Caco-2 (cell line): ENCODE measurements around the gene TRDN. TPM values are rescaled to one million over a fixed set of nuclear protein-coding genes. Genes with fewer than 3 reads are reported as not detected.

Experiments used
- BruUV-seq: library from RNA; stranded (reverse); fragments of 400-500 nt; replicated peaks from 2 replicates; lab custom pipeline; 2021; lab: Mats Ljungman, UMichigan
- CTCF ChIA-PET: fragments of 300-600 bp; sonication (Branson Sonifier 250); formaldehyde crosslinking; loops from one replicate; lab custom pipeline; 2022; ENCODE audit warnings: antibody characterized with exemption; lab: Charles Lee
- POLR2A ChIA-PET: fragments of 300-600 bp; sonication (Branson Sonifier 250); formaldehyde crosslinking; loops from one replicate; lab custom pipeline; 2022; ENCODE audit warnings: antibody characterized with exemption; lab: Charles Lee
- DNase-seq, 2 experiments: peaks; one replicate each; pipeline versions ENCODE4 v3.0.0 to v3.0.0-alpha.2; 2020 to 2022
- H3K27me3 ChIP-seq: replicated peaks from 2 replicates; pipeline ENCODE4 v1.6.0; 2011; ENCODE audit warnings: low read length; ENCODE audit not compliant: control insufficient read depth, insufficient read depth
- H3K36me3 ChIP-seq: 2 replicates; pipeline ENCODE4 v1.5.1; 2011; ENCODE audit warnings: low read length; ENCODE audit not compliant: control insufficient read depth, insufficient read depth
- H3K4me1 ChIP-seq: fragments of 250-450 bp; sonication (Bioruptor Pico); 2 replicates; pipeline ENCODE4 v1.5.1; 2020; ENCODE audit warnings: mild to moderate bottlenecking
- H3K4me3 ChIP-seq: 2 replicates; pipeline ENCODE4 v1.5.1; 2011; ENCODE audit warnings: low read depth, mild to moderate bottlenecking, control low read depth, low read length
- H3K9me3 ChIP-seq: fragments of 250-450 bp; sonication (Bioruptor Pico); 2 replicates; pipeline ENCODE4 v1.5.1; 2020; ENCODE audit warnings: mild to moderate bottlenecking, moderate library complexity
- H3K27ac Mint-ChIP-seq: one replicate; pipeline ENCODE4 v1.8.0; 2022; ENCODE audit warnings: mixed read lengths; ENCODE audit not compliant: unreplicated experiment
- H3K27me3 Mint-ChIP-seq: one replicate; pipeline ENCODE4 v1.8.0; 2022; ENCODE audit warnings: mixed read lengths; ENCODE audit not compliant: insufficient read depth, unreplicated experiment
- H3K36me3 Mint-ChIP-seq: one replicate; pipeline ENCODE4 v1.8.0; 2022; ENCODE audit warnings: mild to moderate bottlenecking, mixed read lengths; ENCODE audit not compliant: insufficient read depth, unreplicated experiment
- H3K4me1 Mint-ChIP-seq: one replicate; pipeline ENCODE4 v1.8.0; 2022; ENCODE audit warnings: low read depth, mixed read lengths; ENCODE audit not compliant: unreplicated experiment
- H3K4me3 Mint-ChIP-seq: one replicate; pipeline ENCODE4 v1.8.0; 2022; ENCODE audit warnings: mild to moderate bottlenecking, moderate library complexity, mixed read lengths; ENCODE audit not compliant: unreplicated experiment
- H3K9me3 Mint-ChIP-seq: one replicate; pipeline ENCODE4 v1.8.0; 2022; ENCODE audit warnings: mixed read lengths; ENCODE audit not compliant: unreplicated experiment
- intact Hi-C: fragments of 100-400 bp; cut with micrococcal nuclease; formaldehyde crosslinking; loops from one replicate; pipeline ENCODE4 v1.10.0; 2022; ENCODE audit not compliant: unreplicated experiment
- total RNA-seq: library from RNA; stranded (reverse); gene quantifications from 2 replicates; pipeline ENCODE4 v1.2.3, GENCODE V29; 2022
- TF ChIP-seq, protein P1 (sequence below), 2 experiments: fragments of 200-600 bp in 1 of 2; IDR thresholded peaks; 1 replicate in 1 of 2; 2 replicates in 1 of 2; pipeline versions ENCODE4 v1.5.1 to v1.8.0; 2011 to 2022; ENCODE audit warnings: antibody characterized with exemption in 1 of 2, control low read depth in 1 of 2, inconsistent platforms in 1 of 2, low read depth in 1 of 2, low read length in 1 of 2, mild to moderate bottlenecking in 1 of 2, moderate library complexity in 1 of 2; ENCODE audit not compliant: insufficient read depth in 1 of 2, severe bottlenecking in 1 of 2, unreplicated experiment in 1 of 2

TRDN gene
- total RNA-seq, 1 experiment from 2014 or later = not detected

GRCh38 chr6:123363912-123364311 is 272.8 kb downstream of the TRDN start:
- ChIA-PET CTCF (no interaction called here), POLR2A (no interaction called here)
- no peak for DNase-seq
- Mint-ChIP-seq H3K9me3 (no peaks in the 10 kb centered on the region), H3K4me1 (no peaks in the 10 kb centered on the region), H3K27ac (no peak overlapping the region), H3K4me3 (no peak overlapping the region), H3K27me3 (no peaks in the 10 kb centered on the region), H3K36me3 (no peaks in the 10 kb centered on the region)
- TF ChIP-seq, protein P1, sequence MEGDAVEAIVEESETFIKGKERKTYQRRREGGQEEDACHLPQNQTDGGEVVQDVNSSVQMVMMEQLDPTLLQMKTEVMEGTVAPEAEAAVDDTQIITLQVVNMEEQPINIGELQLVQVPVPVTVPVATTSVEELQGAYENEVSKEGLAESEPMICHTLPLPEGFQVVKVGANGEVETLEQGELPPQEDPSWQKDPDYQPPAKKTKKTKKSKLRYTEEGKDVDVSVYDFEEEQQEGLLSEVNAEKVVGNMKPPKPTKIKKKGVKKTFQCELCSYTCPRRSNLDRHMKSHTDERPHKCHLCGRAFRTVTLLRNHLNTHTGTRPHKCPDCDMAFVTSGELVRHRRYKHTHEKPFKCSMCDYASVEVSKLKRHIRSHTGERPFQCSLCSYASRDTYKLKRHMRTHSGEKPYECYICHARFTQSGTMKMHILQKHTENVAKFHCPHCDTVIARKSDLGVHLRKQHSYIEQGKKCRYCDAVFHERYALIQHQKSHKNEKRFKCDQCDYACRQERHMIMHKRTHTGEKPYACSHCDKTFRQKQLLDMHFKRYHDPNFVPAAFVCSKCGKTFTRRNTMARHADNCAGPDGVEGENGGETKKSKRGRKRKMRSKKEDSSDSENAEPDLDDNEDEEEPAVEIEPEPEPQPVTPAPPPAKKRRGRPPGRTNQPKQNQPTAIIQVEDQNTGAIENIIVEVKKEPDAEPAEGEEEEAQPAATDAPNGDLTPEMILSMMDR (IDR thresholded peaks at IDR 0.05; ENCODE audit: insufficient read depth in 1 of 2, low read depth in 1 of 2, low read length in 1 of 2, severe bottlenecking in 1 of 2, unreplicated experiment in 1 of 2) = no peak
- intact Hi-C loops = no loop called here
- H3K27me3 ChIP-seq = no peaks in the 10 kb centered on the region
- H3K4me3 ChIP-seq = no peak overlapping the region
- no TSS peak for BruUV-seq
- no peaks in the 10 kb centered on the region for H3K4me1 ChIP-seq
- no peaks in the 10 kb centered on the region for H3K9me3 ChIP-seq
- no peaks in the 10 kb centered on the region for H3K36me3 ChIP-seq

DNA sequence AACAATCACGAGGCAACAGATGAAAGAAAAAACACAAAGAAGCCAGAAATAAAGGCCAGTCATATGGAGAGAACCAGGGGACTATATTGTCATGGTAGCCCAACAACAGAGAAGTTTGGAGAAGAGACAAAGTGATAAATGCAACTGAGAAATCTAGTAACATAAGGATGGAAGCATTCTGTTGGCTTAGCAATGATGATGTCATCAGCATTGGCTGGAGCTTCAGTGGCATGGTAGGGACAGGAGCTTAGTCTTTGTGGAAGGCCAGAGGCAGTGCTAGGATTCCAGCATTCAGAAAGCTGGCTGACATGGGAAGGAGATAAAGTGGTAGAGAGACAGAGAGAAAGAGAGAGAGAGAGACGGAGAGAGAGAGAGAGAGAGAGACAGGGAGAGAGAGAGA is 276.4 kb downstream of the TRDN start:
- H3K27me3 ChIP-seq = no peaks in the 10 kb centered on the region
- Mint-ChIP-seq H3K9me3 (no peaks in the 10 kb centered on the region), H3K4me1 (no peaks in the 10 kb centered on the region), H3K27me3 (no peaks in the 10 kb centered on the region), H3K4me3 (no peak overlapping the region), H3K27ac (no peak overlapping the region), H3K36me3 (no peaks in the 10 kb centered on the region)
- H3K36me3 ChIP-seq = no peaks in the 10 kb centered on the region
- no TSS peak for BruUV-seq
- no peaks in the 10 kb centered on the region for H3K4me1 ChIP-seq
- ChIA-PET POLR2A (no interaction called here), CTCF (no interaction called here)
- intact Hi-C loops = no loop called here
- H3K9me3 ChIP-seq = no peaks in the 10 kb centered on the region
- TF ChIP-seq, protein P1 (IDR thresholded peaks at IDR 0.05; ENCODE audit: insufficient read depth in 1 of 2, low read depth in 1 of 2, low read length in 1 of 2, severe bottlenecking in 1 of 2, unreplicated experiment in 1 of 2) = no peak
- DNase-seq = no peak
- no peak overlapping the region for H3K4me3 ChIP-seq

GRCh38 chr6:123352705-123353104 is 284.0 kb downstream of the TRDN start:
- TF ChIP-seq, protein P1 (IDR thresholded peaks at IDR 0.05; ENCODE audit: insufficient read depth in 1 of 2, low read depth in 1 of 2, low read length in 1 of 2, severe bottlenecking in 1 of 2, unreplicated experiment in 1 of 2) = no peak
- POLR2A ChIA-PET = no interaction called here

More at GRCh38 chr6:123352705-123353104, 284.0 kb downstream of the TRDN start:
- H3K4me1 Mint-ChIP-seq = no peaks in the 10 kb centered on the region
- no peaks in the 10 kb centered on the region for H3K36me3 ChIP-seq
- no peak overlapping the region for H3K4me3 Mint-ChIP-seq
- H3K4me3 ChIP-seq = no peak overlapping the region
- DNase-seq = no peak
- no peaks in the 10 kb centered on the region for H3K9me3 ChIP-seq
- no peaks in the 10 kb centered on the region for H3K36me3 Mint-ChIP-seq
- H3K9me3 Mint-ChIP-seq = no peaks in the 10 kb centered on the region
- H3K4me1 ChIP-seq = no peaks in the 10 kb centered on the region
- H3K27me3 Mint-ChIP-seq = no peaks in the 10 kb centered on the region
- BruUV-seq = no TSS peak
- CTCF ChIA-PET = no interaction called here
- no peaks in the 10 kb centered on the region for H3K27me3 ChIP-seq
- no peak overlapping the region for H3K27ac Mint-ChIP-seq
- intact Hi-C loops = no loop called here
